ENCODE data around the gene GPATCH8.

DNA sequence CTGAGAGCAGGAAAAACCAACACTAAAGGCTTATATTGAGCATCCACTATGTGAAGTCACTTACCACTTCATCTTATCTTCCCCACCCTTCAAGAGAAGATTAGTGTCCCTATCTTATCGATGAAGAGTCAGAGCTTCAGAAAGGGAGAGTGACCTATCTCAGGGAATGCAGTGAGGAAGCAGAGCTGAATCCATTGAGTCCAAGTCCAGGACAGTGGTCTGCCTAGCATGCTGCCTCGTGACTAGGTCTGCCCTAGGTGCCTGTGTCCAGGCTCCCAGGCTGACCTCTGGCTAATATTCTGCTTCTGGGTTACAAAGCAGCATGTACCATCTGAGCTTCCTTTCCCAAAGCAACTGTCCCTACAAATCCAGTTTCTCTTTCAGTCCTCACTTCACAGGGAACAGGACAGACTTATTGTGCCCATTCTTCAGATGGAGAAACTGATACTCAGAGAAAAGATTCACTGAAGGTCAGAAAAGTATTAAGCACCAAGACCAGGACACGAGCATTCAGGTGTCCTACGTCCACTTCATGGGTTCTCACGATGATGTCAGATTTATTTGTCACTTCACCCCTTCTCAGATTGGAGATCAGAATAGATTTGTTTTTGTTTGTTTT lies 40.8 kb upstream of the GPATCH8 start:
- TF ChIP-seq FOS (IDR thresholded peaks at IDR 0.05; ENCODE audit: borderline replicate concordance, extremely low read depth, insufficient read length) (no peak), POLR2A (IDR thresholded peaks at IDR 0.05; ENCODE audit: low read depth, low read length) (no peak), CEBPZ (IDR thresholded peaks at IDR 0.05; ENCODE audit: low read depth, low read length) (no peak), SMC3 (IDR thresholded peaks at IDR 0.05; ENCODE audit: borderline replicate concordance, low read length) (no peak), ETV6 (conservative IDR thresholded peaks at IDR 0.05 in 1 of 2, IDR thresholded peaks at IDR 0.05 in 1 of 2; ENCODE audit: borderline replicate concordance in 1 of 2, low read depth in 1 of 2) (no peak), YY1 (IDR thresholded peaks at IDR 0.05; ENCODE audit: low read depth, low read length) (no peak), CHD2 (IDR thresholded peaks at IDR 0.05; ENCODE audit: borderline replicate concordance, low read depth, low read length) (no peak), TCF12 (IDR thresholded peaks at IDR 0.05; ENCODE audit: low read depth, low read length) (no peak), MYC (IDR thresholded peaks at IDR 0.05; ENCODE audit: insufficient read depth, insufficient read length, insufficient replicate concordance, low read length, severe bottlenecking) (no peak), PKNOX1 (IDR thresholded peaks at IDR 0.05) (no peak)
- TF ChIP-seq, protein P1, sequence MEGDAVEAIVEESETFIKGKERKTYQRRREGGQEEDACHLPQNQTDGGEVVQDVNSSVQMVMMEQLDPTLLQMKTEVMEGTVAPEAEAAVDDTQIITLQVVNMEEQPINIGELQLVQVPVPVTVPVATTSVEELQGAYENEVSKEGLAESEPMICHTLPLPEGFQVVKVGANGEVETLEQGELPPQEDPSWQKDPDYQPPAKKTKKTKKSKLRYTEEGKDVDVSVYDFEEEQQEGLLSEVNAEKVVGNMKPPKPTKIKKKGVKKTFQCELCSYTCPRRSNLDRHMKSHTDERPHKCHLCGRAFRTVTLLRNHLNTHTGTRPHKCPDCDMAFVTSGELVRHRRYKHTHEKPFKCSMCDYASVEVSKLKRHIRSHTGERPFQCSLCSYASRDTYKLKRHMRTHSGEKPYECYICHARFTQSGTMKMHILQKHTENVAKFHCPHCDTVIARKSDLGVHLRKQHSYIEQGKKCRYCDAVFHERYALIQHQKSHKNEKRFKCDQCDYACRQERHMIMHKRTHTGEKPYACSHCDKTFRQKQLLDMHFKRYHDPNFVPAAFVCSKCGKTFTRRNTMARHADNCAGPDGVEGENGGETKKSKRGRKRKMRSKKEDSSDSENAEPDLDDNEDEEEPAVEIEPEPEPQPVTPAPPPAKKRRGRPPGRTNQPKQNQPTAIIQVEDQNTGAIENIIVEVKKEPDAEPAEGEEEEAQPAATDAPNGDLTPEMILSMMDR (IDR thresholded peaks at IDR 0.05 in 2 of 3, conservative IDR thresholded peaks at IDR 0.05 in 1 of 3; ENCODE audit: control insufficient read depth in 2 of 3, extremely low read depth in 1 of 3, insufficient read depth in 1 of 3, low read depth in 3 of 3, low read length in 3 of 3): no peak

All from GM12878 (cell line).